Skeletal muscle satellite cell (primary cell): ENCODE data around the gene MRAS.
"Not testable (repeated sequence)": the region's sequence is repeated elsewhere in the genome, so short reads cannot be mapped to it uniquely, and the experiment has no call there.

ENCODE experiments used
- H3K27me3 ChIP-seq: 2 replicates; pipeline ENCODE4 v1.7.0; 2013; ENCODE audit warnings: low read length; ENCODE audit not compliant: control insufficient read depth, insufficient read depth
- H3K36me3 ChIP-seq: 2 replicates; pipeline ENCODE4 v1.7.0; 2013; ENCODE audit warnings: mild to moderate bottlenecking, control low read depth, low read length; ENCODE audit not compliant: insufficient read depth
- H3K4me1 ChIP-seq: 2 replicates; pipeline ENCODE4 v1.7.0; 2013; ENCODE audit warnings: low read length; ENCODE audit not compliant: control insufficient read depth, insufficient read depth
- H3K4me2 ChIP-seq: 2 replicates; pipeline ENCODE4 v1.7.0; 2013; ENCODE audit warnings: mild to moderate bottlenecking, low read length
- H3K4me3 ChIP-seq: 2 replicates; pipeline ENCODE4 v1.7.0; 2013; ENCODE audit warnings: low read length
- H3K9ac ChIP-seq: 2 replicates; pipeline ENCODE4 v1.7.0; 2013; ENCODE audit warnings: mild to moderate bottlenecking, low read depth, low read length, moderate library complexity
- H3K9me3 ChIP-seq: replicated peaks from 2 replicates; pipeline ENCODE4 v1.7.0; 2013; ENCODE audit warnings: mild to moderate bottlenecking, control low read depth, low read length

The MRAS gene

GRCh38 chr3:138407236-138407907 is 59.0 kb downstream of the MRAS start:
- Histone ChIP-seq H3K4me1 (peaks cover 10% of the 10 kb centered on the region), H3K9me3 (no peaks in the 10 kb centered on the region), H3K36me3 (peaks cover 16% of the 10 kb centered on the region), H3K4me3 (no peak overlapping the region), H3K4me2 (no peak overlapping the region), H3K27me3 (no peaks in the 10 kb centered on the region), H3K9ac (no peak overlapping the region)

GRCh38 chr3:138408751-138409570 is 60.6 kb downstream of the MRAS start:
- Histone ChIP-seq H3K27me3 (no peaks in the 10 kb centered on the region), H3K4me2 (no peak overlapping the region), H3K4me3 (no peak overlapping the region), H3K9ac (no peak overlapping the region), H3K9me3 (no peaks in the 10 kb centered on the region), H3K36me3 (peaks cover 10% of the 10 kb centered on the region), H3K4me1 (peaks cover 10% of the 10 kb centered on the region)

GRCh38 chr3:138412821-138413551 is 64.6 kb downstream of the MRAS start:
- no peaks in the 10 kb centered on the region for H3K27me3 ChIP-seq
- H3K9ac ChIP-seq: no peak overlapping the region
- no peak overlapping the region for H3K4me3 ChIP-seq
- H3K4me2 ChIP-seq: no peak overlapping the region
- no peaks in the 10 kb centered on the region for H3K36me3 ChIP-seq
- H3K4me1 ChIP-seq: peaks cover 13% of the 10 kb centered on the region
- H3K9me3 ChIP-seq: no peaks in the 10 kb centered on the region

- not testable (repeated sequence) for H3K9ac ChIP-seq, H3K9me3 ChIP-seq, H3K36me3 ChIP-seq, H3K4me2 ChIP-seq, H3K27me3 ChIP-seq, H3K4me3 ChIP-seq
- peaks cover 13% of the 10 kb centered on the region for H3K4me1 ChIP-seq
These were observed 67.9 kb downstream of the MRAS start for GRCh38 chr3:138416236-138416635.

- Histone ChIP-seq H3K27me3 (no peaks in the 10 kb centered on the region), H3K36me3 (no peaks in the 10 kb centered on the region), H3K4me3 (no peak overlapping the region), H3K4me2 (no peak overlapping the region), H3K4me1 (peaks cover 13% of the 10 kb centered on the region), H3K9me3 (no peaks in the 10 kb centered on the region), H3K9ac (no peak overlapping the region)
These were observed 69.2 kb downstream of the MRAS start for GRCh38 chr3:138417559-138417982.

GRCh38 chr3:138418601-138419206 is 70.3 kb downstream of the MRAS start:
- no peaks in the 10 kb centered on the region for H3K9me3 ChIP-seq
- H3K4me2 ChIP-seq: no peak overlapping the region
- no peaks in the 10 kb centered on the region for H3K36me3 ChIP-seq
- peaks cover 13% of the 10 kb centered on the region for H3K4me1 ChIP-seq
- no peak overlapping the region for H3K4me3 ChIP-seq
- H3K27me3 ChIP-seq: no peaks in the 10 kb centered on the region
- H3K9ac ChIP-seq: no peak overlapping the region

- Histone ChIP-seq H3K4me3 (no peak overlapping the region), H3K4me2 (no peak overlapping the region), H3K9me3 (no peaks in the 10 kb centered on the region), H3K4me1 (peaks cover 6% of the 10 kb centered on the region), H3K9ac (no peak overlapping the region), H3K36me3 (no peaks in the 10 kb centered on the region), H3K27me3 (no peaks in the 10 kb centered on the region)
These were observed 74.9 kb downstream of the MRAS start for GRCh38 chr3:138423316-138423715.

- no peak overlapping the region for H3K4me2 ChIP-seq
- no peaks in the 10 kb centered on the region for H3K27me3 ChIP-seq
- no peaks in the 10 kb centered on the region for H3K36me3 ChIP-seq
- H3K4me1 ChIP-seq: no peaks in the 10 kb centered on the region
- H3K9me3 ChIP-seq: no peaks in the 10 kb centered on the region
- no peak overlapping the region for H3K9ac ChIP-seq
- H3K4me3 ChIP-seq: no peak overlapping the region
These were observed 75.9 kb downstream of the MRAS start for GRCh38 chr3:138424323-138424722.

- no peak overlapping the region for H3K4me3 ChIP-seq
- peaks cover 5% of the 10 kb centered on the region for H3K27me3 ChIP-seq
- H3K4me2 ChIP-seq: no peak overlapping the region
- no peaks in the 10 kb centered on the region for H3K4me1 ChIP-seq
- H3K9ac ChIP-seq: no peak overlapping the region
- no peaks in the 10 kb centered on the region for H3K36me3 ChIP-seq
- H3K9me3 ChIP-seq: no peaks in the 10 kb centered on the region
These were observed 77.8 kb downstream of the MRAS start for GRCh38 chr3:138426211-138426610.

GRCh38 chr3:138426754-138427153 is 78.4 kb downstream of the MRAS start:
- not testable (repeated sequence) for H3K9me3 ChIP-seq, H3K4me1 ChIP-seq, H3K4me2 ChIP-seq, H3K9ac ChIP-seq, H3K4me3 ChIP-seq, H3K36me3 ChIP-seq
- H3K27me3 ChIP-seq: peaks cover 10% of the 10 kb centered on the region

GRCh38 chr3:138429665-138430064 is 81.3 kb downstream of the MRAS start:
- H3K4me3 ChIP-seq: no peak overlapping the region
- H3K4me2 ChIP-seq: no peak overlapping the region
- H3K9me3 ChIP-seq: peaks cover 7% of the 10 kb centered on the region
- peaks cover 28% of the 10 kb centered on the region for H3K27me3 ChIP-seq
- no peaks in the 10 kb centered on the region for H3K36me3 ChIP-seq
- no peak overlapping the region for H3K9ac ChIP-seq
- H3K4me1 ChIP-seq: peaks cover 7% of the 10 kb centered on the region
